MCF 10A (cell line): ENCODE data around the gene KLF2. TPM values are rescaled to one million over a fixed set of nuclear protein-coding genes. Genes with fewer than 3 reads are reported as not detected.

Source experiments
- BruUV-seq: library from RNA; stranded (reverse); fragments of 400-500 nt; replicated peaks from 2 replicates; lab custom pipeline; 2021; lab: Mats Ljungman, UMichigan
- CTCF ChIA-PET: fragments of 300-600 bp; sonication (Branson Sonifier 250); formaldehyde crosslinking; extraction: SDS; loops from one replicate; lab custom pipeline; 2021; ENCODE audit warnings: antibody characterized with exemption, inconsistent platforms; lab: Yijun Ruan, JAX
- POLR2A ChIA-PET: fragments of 300-600, 350-650 bp; sonication (Branson Sonifier 250); formaldehyde crosslinking; extraction: SDS; loops from one replicate; lab custom pipeline; 2020; ENCODE audit warnings: antibody characterized with exemption, inconsistent platforms; lab: Yijun Ruan, JAX
- DNase-seq: peaks from one replicate; pipeline ENCODE4 v3.0.0-alpha.2; 2018; ENCODE audit not compliant: unreplicated experiment
- H3K27ac Mint-ChIP-seq: one replicate; pipeline ENCODE4 v1.8.0; 2022; ENCODE audit warnings: mild to moderate bottlenecking, low read depth, mixed read lengths; ENCODE audit not compliant: unreplicated experiment
- H3K27me3 Mint-ChIP-seq: one replicate; pipeline ENCODE4 v1.8.0; 2022; ENCODE audit warnings: mixed read lengths; ENCODE audit not compliant: insufficient read depth, unreplicated experiment
- H3K36me3 Mint-ChIP-seq: one replicate; pipeline ENCODE4 v1.8.0; 2022; ENCODE audit warnings: mild to moderate bottlenecking, moderate library complexity, mixed read lengths; ENCODE audit not compliant: insufficient read depth, unreplicated experiment
- H3K4me1 Mint-ChIP-seq: one replicate; pipeline ENCODE4 v1.8.0; 2022; ENCODE audit warnings: mixed read lengths; ENCODE audit not compliant: insufficient read depth, unreplicated experiment
- H3K4me3 Mint-ChIP-seq: one replicate; pipeline ENCODE4 v1.8.0; 2022; ENCODE audit warnings: mild to moderate bottlenecking, moderate library complexity, mixed read lengths; ENCODE audit not compliant: unreplicated experiment
- H3K9me3 Mint-ChIP-seq: one replicate; pipeline ENCODE4 v1.8.0; 2022; ENCODE audit warnings: mixed read lengths; ENCODE audit not compliant: unreplicated experiment
- CTCF ChIP-seq: fragments of 200-600 bp; IDR thresholded peaks from one replicate; pipeline ENCODE4 v1.8.0; 2022; ENCODE audit warnings: antibody characterized with exemption, mild to moderate bottlenecking; ENCODE audit not compliant: unreplicated experiment
- intact Hi-C: fragments of 100-400 bp; cut with micrococcal nuclease; formaldehyde crosslinking; loops from 2 replicates; pipeline ENCODE4 v1.14.1; 2022
- total RNA-seq: library from RNA; stranded (reverse); gene quantifications from 2 replicates; pipeline ENCODE4 v1.2.3, GENCODE V29; 2022

The KLF2 gene
- total RNA-seq, 1 experiment from 2014 or later: 3.8 TPM

DNA sequence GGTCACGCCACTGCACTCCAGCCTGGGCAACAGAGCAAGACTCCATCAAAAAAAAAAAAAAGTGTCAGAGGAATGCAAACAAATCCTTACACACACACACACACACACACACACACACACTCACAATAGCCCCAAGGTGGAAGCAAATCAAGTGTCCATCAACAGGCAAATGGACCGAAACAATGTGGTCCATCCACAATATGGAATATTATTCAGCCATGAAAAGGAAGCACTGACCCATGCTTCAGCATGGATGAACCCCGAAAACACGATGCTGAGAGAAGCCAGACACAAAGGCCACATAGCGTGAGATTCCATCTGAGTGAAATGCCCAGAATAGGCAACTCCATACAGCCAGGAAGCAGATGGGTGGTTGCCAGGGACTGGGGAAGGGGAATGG is 16.5 kb upstream of the KLF2 start:
- no peaks in the 10 kb centered on the region for H3K4me1 Mint-ChIP-seq
- intact Hi-C loops: no loop called here
- no peak overlapping the region for H3K4me3 Mint-ChIP-seq
- peaks cover 11% of the 10 kb centered on the region for H3K27me3 Mint-ChIP-seq
- no peak for DNase-seq
- H3K36me3 Mint-ChIP-seq: no peaks in the 10 kb centered on the region
- ChIA-PET POLR2A (no interaction called here), CTCF (no interaction called here)
- no peak for TF ChIP-seq CTCF
- H3K27ac Mint-ChIP-seq: no peak overlapping the region
- BruUV-seq: no TSS peak
- no peaks in the 10 kb centered on the region for H3K9me3 Mint-ChIP-seq

GRCh38 chr19:16309643-16310042 is 15.0 kb upstream of the KLF2 start:
- ChIA-PET CTCF (interaction anchor here (0.7 kb wide), 1 partner anchor 79 kb away, joined by 4 read pairs; no protein-coding TSS in a partner anchor), POLR2A (no interaction called here)
- no peaks in the 10 kb centered on the region for H3K36me3 Mint-ChIP-seq
- no peaks in the 10 kb centered on the region for H3K4me1 Mint-ChIP-seq
- no peak overlapping the region for H3K4me3 Mint-ChIP-seq
- H3K9me3 Mint-ChIP-seq: no peaks in the 10 kb centered on the region
- intact Hi-C loops: no loop called here
- H3K27me3 Mint-ChIP-seq: peaks cover 10% of the 10 kb centered on the region
- TF ChIP-seq CTCF: no peak
- no peak for DNase-seq
- no peak overlapping the region for H3K27ac Mint-ChIP-seq
- BruUV-seq: no TSS peak

GRCh38 chr19:16315825-16316505 is 8.7 kb upstream of the KLF2 start:
- Mint-ChIP-seq H3K27ac (peak overlapping the region; percentile 7), H3K4me1 (peaks cover 11% of the 10 kb centered on the region), H3K27me3 (no peaks in the 10 kb centered on the region), H3K36me3 (no peaks in the 10 kb centered on the region), H3K4me3 (no peak overlapping the region), H3K9me3 (no peaks in the 10 kb centered on the region)
- CTCF ChIA-PET: interaction anchor here (0.6 to 0.7 kb wide), 2 partner anchors 35 to 102 kb away, joined by 3 to 4 read pairs; no protein-coding TSS in a partner anchor
- no TSS peak for BruUV-seq
- intact Hi-C loops: no loop called here
- POLR2A ChIA-PET: interaction anchor here (1.0 to 1.6 kb wide), 3 partner anchors 8 to 39 kb away, joined by 5 to 7 read pairs (median 5); partner anchors contain the start of gene KLF2
- TF ChIP-seq CTCF: no peak
- peak; percentile 81 for DNase-seq

DNA sequence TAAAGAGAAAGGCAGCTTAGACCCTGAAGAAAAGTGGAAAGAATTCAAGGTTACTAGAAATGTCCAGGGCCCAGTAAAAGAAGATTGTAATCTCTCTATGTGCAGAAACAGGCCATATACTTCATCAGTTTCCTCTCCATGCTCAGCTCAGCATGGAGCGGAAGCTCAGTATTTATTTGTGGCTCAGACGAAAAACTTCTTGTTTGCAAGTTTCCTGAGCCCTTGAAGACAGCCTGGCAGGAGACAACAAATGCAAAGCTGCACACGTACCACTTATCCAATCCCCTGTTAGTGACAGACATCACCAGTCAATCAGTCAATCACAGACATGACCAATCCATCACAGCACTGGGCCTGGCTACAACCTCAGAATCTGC is 8.1 kb upstream of the KLF2 start:
- intact Hi-C loops: no loop called here
- no peak overlapping the region for H3K4me3 Mint-ChIP-seq
- DNase-seq: no peak
- H3K27ac Mint-ChIP-seq: peak overlapping the region; percentile 7
- peaks cover 11% of the 10 kb centered on the region for H3K4me1 Mint-ChIP-seq
- no peaks in the 10 kb centered on the region for H3K9me3 Mint-ChIP-seq
- ChIA-PET POLR2A (interaction anchor here (0.6 to 1.6 kb wide), 4 partner anchors 8 to 39 kb away, joined by 3 to 7 read pairs (median 5); partner anchors contain the start of gene KLF2), CTCF (interaction anchor here (0.6 to 0.7 kb wide), 2 partner anchors 35 to 102 kb away, joined by 3 to 4 read pairs; no protein-coding TSS in a partner anchor)
- no TSS peak for BruUV-seq
- H3K27me3 Mint-ChIP-seq: no peaks in the 10 kb centered on the region
- no peaks in the 10 kb centered on the region for H3K36me3 Mint-ChIP-seq
- TF ChIP-seq CTCF: no peak
